B cell (primary cell): Measurements from ENCODE around the gene CLDN2. TPM values are rescaled to one million over a fixed set of nuclear protein-coding genes. Genes with fewer than 3 reads are reported as not detected.

ENCODE experiments used
- ATAC-seq: fragments of 200-7000 bp; cut with Tn5 transposase; one replicate; pipeline ENCODE4 v1.10.0; 2021; ENCODE audit warnings: low read depth, mild to moderate bottlenecking, moderate number of reproducible peaks, moderate library complexity
- CTCF ChIA-PET: fragments of 350-600 bp; sonication (Branson Sonifier 250); formaldehyde crosslinking; loops from one replicate; lab custom pipeline; 2021; ENCODE audit warnings: antibody characterized with exemption, inconsistent platforms; lab: Charles Lee
- POLR2A ChIA-PET: fragments of 350-600 bp; sonication (Branson Sonifier 250); formaldehyde crosslinking; loops from one replicate; lab custom pipeline; 2021; ENCODE audit warnings: antibody characterized with exemption; lab: Charles Lee
- DNase-seq: peaks from one replicate; pipeline ENCODE4 v3.0.0; 2013
- H2AFZ ChIP-seq: 2 replicates; pipeline ENCODE4 v1.6.1; 2012; ENCODE audit warnings: mild to moderate bottlenecking, low read depth, low read length; ENCODE audit not compliant: insufficient read depth, poor library complexity, severe bottlenecking
- H3K27ac ChIP-seq, 2 donors: 1 replicate in 1 of 2; 2 replicates in 1 of 2; pipeline ENCODE4 v1.5.1; 2012 to 2013; ENCODE audit warnings: low read length in 2 of 2, mild to moderate bottlenecking in 2 of 2, moderate library complexity in 1 of 2
- H3K27me3 ChIP-seq, 4 experiments: fragments of 200-600 bp in 1 of 4; sonication (generic) in 1 of 4; replicated peaks in 1 of 4; 1 replicate in 2 of 4; 2 replicates in 2 of 4; pipeline versions ENCODE4 v1.6.1 to v1.7.0; 2013 to 2016; ENCODE audit warnings: low read length in 3 of 4, mild to moderate bottlenecking in 2 of 4, mixed read lengths in 1 of 4, moderate library complexity in 1 of 4; ENCODE audit not compliant: insufficient read depth in 4 of 4, control insufficient read depth in 3 of 4; ENCODE audit errors: control extremely low read depth in 1 of 4
- H3K36me3 ChIP-seq, 2 experiments: replicated peaks in 1 of 2; 1 replicate in 1 of 2; 2 replicates in 1 of 2; pipeline versions ENCODE4 v1.6.1 to v1.7.1; 2013; ENCODE audit warnings: low read length in 1 of 2; ENCODE audit not compliant: insufficient read depth in 2 of 2, control insufficient read depth in 1 of 2; ENCODE audit errors: control extremely low read depth in 1 of 2, extremely low read depth in 1 of 2
- H3K4me1 ChIP-seq, 2 donors: fragments of 200-600 bp in 1 of 2; sonication (generic) in 1 of 2; 1 replicate in 1 of 2; 2 replicates in 1 of 2; pipeline versions ENCODE4 v1.5.1 to v1.6.1; 2013 to 2017; ENCODE audit warnings: low read length in 2 of 2; ENCODE audit not compliant: control insufficient read depth in 2 of 2, insufficient read depth in 2 of 2
- H3K4me2 ChIP-seq: replicated peaks from 2 replicates; pipeline ENCODE3; 2012; ENCODE audit warnings: mild to moderate bottlenecking, low read depth, low read length; ENCODE audit not compliant: poor library complexity, severe bottlenecking
- H3K4me3 ChIP-seq, 5 experiments: fragments of 200-600 bp in 1 of 5; sonication (generic) in 1 of 5; 1 replicate in 3 of 5; 2 replicates in 2 of 5; pipeline versions ENCODE4 v1.5.1 to v1.7.0; 2011 to 2016; ENCODE audit warnings: low read length in 4 of 5, mild to moderate bottlenecking in 4 of 5, low read depth in 2 of 5, control low read depth in 1 of 5, moderate library complexity in 1 of 5; ENCODE audit not compliant: insufficient read depth in 1 of 5; ENCODE audit errors: control extremely low read depth in 1 of 5, extremely low read depth in 1 of 5
- H3K79me2 ChIP-seq: fragments of 200-600 bp; sonication (generic); one replicate; pipeline ENCODE4 v1.6.0; 2016; ENCODE audit warnings: low read length; ENCODE audit not compliant: control insufficient read depth, insufficient read depth
- H3K9ac ChIP-seq: fragments of 200-600 bp; sonication (generic); 2 replicates; pipeline ENCODE4 v1.6.1; 2017; ENCODE audit warnings: mild to moderate bottlenecking, low read length, moderate library complexity
- H3K9me3 ChIP-seq, 3 donors: one replicate each; pipeline versions ENCODE4 v1.6.1 to v1.7.1; 2013; ENCODE audit warnings: low read length in 2 of 3; ENCODE audit not compliant: control insufficient read depth in 2 of 3, insufficient read depth in 1 of 3; ENCODE audit errors: control extremely low read depth in 1 of 3
- H4K20me1 ChIP-seq: 2 replicates; pipeline ENCODE4 v1.6.0; 2012; ENCODE audit warnings: mild to moderate bottlenecking, low read length; ENCODE audit not compliant: insufficient read depth, control insufficient read depth, poor library complexity, severe bottlenecking
- H3K27ac Mint-ChIP-seq: one replicate; pipeline ENCODE4 v1.8.0; 2021; ENCODE audit warnings: mixed read lengths
- H3K27me3 Mint-ChIP-seq: one replicate; pipeline ENCODE4 v1.8.0; 2021; ENCODE audit warnings: mixed read lengths
- H3K4me1 Mint-ChIP-seq: one replicate; pipeline ENCODE4 v1.8.0; 2021; ENCODE audit warnings: mixed read lengths
- H3K4me3 Mint-ChIP-seq: one replicate; pipeline ENCODE4 v1.8.0; 2021; ENCODE audit warnings: mixed read lengths
- H3K9me3 Mint-ChIP-seq: one replicate; pipeline ENCODE4 v1.8.0; 2022; ENCODE audit warnings: mixed read lengths; ENCODE audit not compliant: insufficient read depth
- EZH2 ChIP-seq: IDR thresholded peaks from 2 replicates; pipeline ENCODE4 v1.6.1; 2012; ENCODE audit warnings: borderline replicate concordance, low read depth, mild to moderate bottlenecking, moderate library complexity, low read length; ENCODE audit not compliant: insufficient read depth, poor library complexity, severe bottlenecking
- WGBS: methylation state at CpG from one replicate; pipeline ENCODE4 v1.1.5; 2013; ENCODE audit warnings: missing lambda C conversion rate; ENCODE audit not compliant: insufficient coverage; 5-methylcytosine and 5-hydroxymethylcytosine counted together
- intact Hi-C: fragments of 100-400 bp; cut with micrococcal nuclease; formaldehyde crosslinking; loops from one replicate; pipeline ENCODE4 v1.10.0; 2022
- polyA plus RNA-seq: library from polyadenylated mRNA; depleted of rRNA; stranded (reverse); fragments of >200 nt; gene quantifications from 2 replicates; pipeline ENCODE4 v1.2.3, GENCODE V29; 2012
- total RNA-seq, 2 donors: library from RNA; stranded (reverse); fragments of 120-200 nt in 1 of 2; gene quantifications; 1 replicate in 1 of 2; 2 replicates in 1 of 2; pipeline versions ENCODE4 v1.2.3 to v1.2.4, GENCODE V29; 2013 to 2022
- TF ChIP-seq, protein P1 (sequence below): fragments of 200-600 bp; IDR thresholded peaks from one replicate; pipeline ENCODE4 v1.8.0; 2022; ENCODE audit warnings: antibody characterized with exemption, mild to moderate bottlenecking

The CLDN2 gene
- total and polyA plus RNA-seq, 2 donors (not counting 1 experiment from before 2014, with no cell fraction given) = not detected

- H3K79me2 ChIP-seq = no peaks in the 10 kb centered on the region
- H3K27ac ChIP-seq = no peak overlapping the region
- Mint-ChIP-seq H3K27ac (no peak overlapping the region), H3K4me1 (no peaks in the 10 kb centered on the region), H3K9me3 (no peaks in the 10 kb centered on the region), H3K27me3 (no peaks in the 10 kb centered on the region), H3K4me3 (no peak overlapping the region)
- no peaks in the 10 kb centered on the region for H3K4me1 ChIP-seq
- CTCF ChIA-PET = no interaction called here
- ATAC-seq (no peak), DNase-seq (no peak)
- no peak overlapping the region for H2AFZ ChIP-seq
- H3K36me3 ChIP-seq = no peaks in the 10 kb centered on the region
- intact Hi-C loops = no loop called here
- H4K20me1 ChIP-seq = no peaks in the 10 kb centered on the region
- no peaks in the 10 kb centered on the region for H3K27me3 ChIP-seq
- TF ChIP-seq, protein P1, sequence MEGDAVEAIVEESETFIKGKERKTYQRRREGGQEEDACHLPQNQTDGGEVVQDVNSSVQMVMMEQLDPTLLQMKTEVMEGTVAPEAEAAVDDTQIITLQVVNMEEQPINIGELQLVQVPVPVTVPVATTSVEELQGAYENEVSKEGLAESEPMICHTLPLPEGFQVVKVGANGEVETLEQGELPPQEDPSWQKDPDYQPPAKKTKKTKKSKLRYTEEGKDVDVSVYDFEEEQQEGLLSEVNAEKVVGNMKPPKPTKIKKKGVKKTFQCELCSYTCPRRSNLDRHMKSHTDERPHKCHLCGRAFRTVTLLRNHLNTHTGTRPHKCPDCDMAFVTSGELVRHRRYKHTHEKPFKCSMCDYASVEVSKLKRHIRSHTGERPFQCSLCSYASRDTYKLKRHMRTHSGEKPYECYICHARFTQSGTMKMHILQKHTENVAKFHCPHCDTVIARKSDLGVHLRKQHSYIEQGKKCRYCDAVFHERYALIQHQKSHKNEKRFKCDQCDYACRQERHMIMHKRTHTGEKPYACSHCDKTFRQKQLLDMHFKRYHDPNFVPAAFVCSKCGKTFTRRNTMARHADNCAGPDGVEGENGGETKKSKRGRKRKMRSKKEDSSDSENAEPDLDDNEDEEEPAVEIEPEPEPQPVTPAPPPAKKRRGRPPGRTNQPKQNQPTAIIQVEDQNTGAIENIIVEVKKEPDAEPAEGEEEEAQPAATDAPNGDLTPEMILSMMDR = no peak
- no peak for TF ChIP-seq EZH2
- no peak overlapping the region for H3K4me3 ChIP-seq
- H3K4me2 ChIP-seq = no peak overlapping the region
- H3K9me3 ChIP-seq = no peaks in the 10 kb centered on the region
- WGBS = no CpG with 5 or more reads among the region's 1 CpG
- no peak overlapping the region for H3K9ac ChIP-seq
- POLR2A ChIA-PET = no interaction called here
Measured at GRCh38 chrX:106940068-106940467, 19.9 kb downstream of the CLDN2 start.

- Mint-ChIP-seq H3K27me3 (no peaks in the 10 kb centered on the region), H3K4me3 (no peak overlapping the region), H3K4me1 (no peaks in the 10 kb centered on the region), H3K9me3 (no peaks in the 10 kb centered on the region), H3K27ac (no peak overlapping the region)
- Histone ChIP-seq H3K4me3 (no peak overlapping the region), H3K4me1 (no peaks in the 10 kb centered on the region), H3K27ac (no peak overlapping the region), H3K79me2 (no peaks in the 10 kb centered on the region), H3K27me3 (no peaks in the 10 kb centered on the region), H3K36me3 (no peaks in the 10 kb centered on the region), H3K9ac (no peak overlapping the region), H3K9me3 (no peaks in the 10 kb centered on the region), H3K4me2 (no peak overlapping the region), H4K20me1 (no peaks in the 10 kb centered on the region), H2AFZ (no peak overlapping the region)
- CTCF ChIA-PET = no interaction called here
- intact Hi-C loops = no loop called here
- POLR2A ChIA-PET = no interaction called here
- ATAC-seq (no peak), DNase-seq (no peak)
- WGBS = no CpG with 5 or more reads among the region's 3 CpGs
- no peak for TF ChIP-seq EZH2
- TF ChIP-seq, protein P1 = no peak
Measured at GRCh38 chrX:106946464-106946863, 26.3 kb downstream of the CLDN2 start.
